Fibroblast of lung (primary cell): Measurements from ENCODE around the gene MCM10.

Source experiments
- CTCF ChIP-seq, 2 donors: IDR thresholded peaks in 1 of 2; conservative IDR thresholded peaks in 1 of 2; 1 replicate in 1 of 2; 2 replicates in 1 of 2; pipeline ENCODE4 v1.5.1; 2011 to 2012; ENCODE audit warnings: low read length in 2 of 2, control low read depth in 1 of 2, inconsistent platforms in 1 of 2, low read depth in 1 of 2, mild to moderate bottlenecking in 1 of 2
- EZH2 ChIP-seq: IDR thresholded peaks from 2 replicates; pipeline ENCODE4 v1.5.1; 2012; ENCODE audit warnings: low read length, control low read depth, mild to moderate bottlenecking; ENCODE audit errors: missing control alignments

- TF ChIP-seq EZH2: no peak
- TF ChIP-seq CTCF (conservative IDR thresholded peaks at IDR 0.05 in 1 of 2, IDR thresholded peaks at IDR 0.05 in 1 of 2; ENCODE audit: low read depth in 1 of 2, low read length in 2 of 2): no peak
Observed at GRCh38 chr10:13223241-13223640, 61.9 kb downstream of the MCM10 start.
